HG02588 (cell line): ENCODE results near the gene OVOL3.
"Not testable (repeated sequence)": the region's sequence is repeated elsewhere in the genome, so short reads cannot be mapped to it uniquely, and the experiment has no call there.

Experiments used
- ATAC-seq: cut with Tn5 transposase; IDR thresholded peaks from one replicate; pipeline ENCODE4 v1.9.1; 2021; ENCODE audit warnings: mild to moderate bottlenecking, moderate library complexity; ENCODE audit not compliant: unreplicated experiment

OVOL3 gene

GRCh38 chr19:36125557-36125956 is 14.6 kb downstream of the OVOL3 start:
- no peak for ATAC-seq

GRCh38 chr19:36128392-36128736 is 17.4 kb downstream of the OVOL3 start:
- no peak for ATAC-seq

- ATAC-seq: not testable (repeated sequence)
Measured at GRCh38 chr19:36131221-36131620, 20.3 kb downstream of the OVOL3 start.

- ATAC-seq: not testable (repeated sequence)
Measured at GRCh38 chr19:36134867-36135266, 23.9 kb downstream of the OVOL3 start.

- no peak for ATAC-seq
Measured at GRCh38 chr19:36136964-36137686, 26.2 kb downstream of the OVOL3 start.

GRCh38 chr19:36139120-36139472 is 28.2 kb downstream of the OVOL3 start:
- no peak for ATAC-seq

- peak; percentile 83 for ATAC-seq
Measured at GRCh38 chr19:36139473-36140303, 28.7 kb downstream of the OVOL3 start, which contains the start of gene CAPNS1. TSS of gene CAPNS1 (plus strand) at chr19:36140066. CDS start at chr19:36141012, 946 bp downstream.

GRCh38 chr19:36140304-36141038 is 29.5 kb downstream of the OVOL3 start:
- no peak for ATAC-seq

- ATAC-seq: peak; percentile 45
Measured at GRCh38 chr19:36141039-36141927, 30.3 kb downstream of the OVOL3 start.

GRCh38 chr19:36142046-36142445 is 31.1 kb downstream of the OVOL3 start:
- ATAC-seq: no peak

- ATAC-seq: no peak
Measured at GRCh38 chr19:36142496-36142895, 31.6 kb downstream of the OVOL3 start.

GRCh38 chr19:36144624-36145023 is 33.7 kb downstream of the OVOL3 start:
- no peak for ATAC-seq

- ATAC-seq: no peak
Measured at GRCh38 chr19:36149673-36150406, 38.9 kb downstream of the OVOL3 start.

- ATAC-seq: no peak
Measured at GRCh38 chr19:36150586-36150985, 39.6 kb downstream of the OVOL3 start.

GRCh38 chr19:36151144-36152018 is 40.4 kb downstream of the OVOL3 start:
- ATAC-seq: no peak

- no peak for ATAC-seq
Measured at GRCh38 chr19:36152019-36152351, 41.0 kb downstream of the OVOL3 start.

GRCh38 chr19:36152352-36153091 is 41.6 kb downstream of the OVOL3 start, which contains the start of gene COX7A1:
TSS of gene COX7A1 (minus strand) at chr19:36152447. CDS start at chr19:36152407, 40 bp downstream.
- no peak for ATAC-seq

GRCh38 chr19:36153126-36153525 is 42.2 kb downstream of the OVOL3 start:
- ATAC-seq: no peak
